GM19023 (cell line): ENCODE results near the gene SLC43A3.
"Not testable (repeated sequence)": the region's sequence is repeated elsewhere in the genome, so short reads cannot be mapped to it uniquely, and the experiment has no call there.

Experiments
- ATAC-seq: cut with Tn5 transposase; IDR thresholded peaks from one replicate; pipeline ENCODE4 v1.9.1; 2021; ENCODE audit warnings: mild to moderate bottlenecking, moderate library complexity; ENCODE audit not compliant: unreplicated experiment

SLC43A3 gene

GRCh38 chr11:57361420-57361819, 65.5 kb downstream of the SLC43A3 start:
- not testable (repeated sequence) for ATAC-seq

GRCh38 chr11:57360991-57361390, 65.9 kb downstream of the SLC43A3 start:
- ATAC-seq = no peak

- no peak for ATAC-seq
Measured at GRCh38 chr11:57359896-57360690, 66.8 kb downstream of the SLC43A3 start.

GRCh38 chr11:57359396-57359795, 67.5 kb downstream of the SLC43A3 start:
- no peak for ATAC-seq

GRCh38 chr11:57358991-57359390, 67.9 kb downstream of the SLC43A3 start:
- ATAC-seq = no peak

- ATAC-seq = no peak
Measured at GRCh38 chr11:57358543-57358961, 68.4 kb downstream of the SLC43A3 start.

- ATAC-seq = no peak
Measured at GRCh38 chr11:57357856-57358255, 69.1 kb downstream of the SLC43A3 start.

GRCh38 chr11:57357310-57357709, 69.6 kb downstream of the SLC43A3 start:
- no peak for ATAC-seq
